Activated T-cell treated with anti-CD3 and anti-CD28 coated beads, Interleukin-2, amount 50 U/mL, for 24 hours (primary cell): ENCODE data around the gene HNRNPUL1.

Source experiments
- DNase-seq: peaks from one replicate; pipeline ENCODE4 v3.0.0-alpha.2; 2020
- H3K27ac Mint-ChIP-seq: 2 replicates; pipeline ENCODE4 v1.8.0; 2020; ENCODE audit warnings: mild to moderate bottlenecking, mixed read lengths
- H3K27me3 Mint-ChIP-seq: 2 replicates; pipeline ENCODE4 v1.8.0; 2020; ENCODE audit warnings: mixed read lengths
- H3K36me3 Mint-ChIP-seq: 2 replicates; pipeline ENCODE4 v1.8.0; 2020; ENCODE audit warnings: low read depth, mixed read lengths
- H3K4me1 Mint-ChIP-seq: 2 replicates; pipeline ENCODE4 v1.8.0; 2020; ENCODE audit warnings: low read depth, mixed read lengths
- H3K4me3 Mint-ChIP-seq: 2 replicates; pipeline ENCODE4 v1.8.0; 2020; ENCODE audit warnings: mild to moderate bottlenecking, moderate library complexity, mixed read lengths
- H3K9me3 Mint-ChIP-seq: 2 replicates; pipeline ENCODE4 v1.8.0; 2020; ENCODE audit warnings: mixed read lengths

Gene HNRNPUL1

GRCh38 chr19:41352609-41353465 is 88.7 kb downstream of the HNRNPUL1 start:
- Mint-ChIP-seq H3K9me3 (no peaks in the 10 kb centered on the region), H3K27ac (peak overlapping the region; percentile 99), H3K4me1 (peaks cover 58% of the 10 kb centered on the region), H3K36me3 (peaks cover 53% of the 10 kb centered on the region), H3K4me3 (peak overlapping the region; percentile 99), H3K27me3 (no peaks in the 10 kb centered on the region)
- peak; percentile 89 for DNase-seq

- peak; percentile 93 for DNase-seq
- peak within 1 kb of the TSS; percentile 99 for H3K4me3 Mint-ChIP-seq
- no peaks in the 10 kb centered on the region for H3K27me3 Mint-ChIP-seq
- no peaks in the 10 kb centered on the region for H3K9me3 Mint-ChIP-seq
- peaks cover 62% of the 10 kb centered on the region for H3K4me1 Mint-ChIP-seq
- H3K36me3 Mint-ChIP-seq = peaks cover 46% of the 10 kb centered on the region
- peak within 1 kb of the TSS; percentile 99 for H3K27ac Mint-ChIP-seq
Measured at GRCh38 chr19:41353466-41354342, 89.5 kb downstream of the HNRNPUL1 start, which contains the start of gene TGFB1. Gene TGFB1 (minus strand): TSS chr19:41353922. CDS start chr19:41353044, 878 bp downstream.

- Mint-ChIP-seq H3K36me3 (peaks cover 39% of the 10 kb centered on the region), H3K4me1 (peaks cover 54% of the 10 kb centered on the region), H3K27ac (peak overlapping the region; percentile 91), H3K27me3 (no peaks in the 10 kb centered on the region), H3K9me3 (no peaks in the 10 kb centered on the region), H3K4me3 (peak overlapping the region; percentile 99)
- DNase-seq = no peak
Measured at GRCh38 chr19:41354343-41354953, 90.3 kb downstream of the HNRNPUL1 start.

- Mint-ChIP-seq H3K4me1 (peaks cover 51% of the 10 kb centered on the region), H3K4me3 (peak overlapping the region; percentile 61)
- no peak for DNase-seq
Measured at GRCh38 chr19:41355035-41355434, 90.9 kb downstream of the HNRNPUL1 start.

GRCh38 chr19:41355802-41356201 is 91.6 kb downstream of the HNRNPUL1 start:
- H3K4me3 Mint-ChIP-seq = peak overlapping the region; percentile 61
- no peaks in the 10 kb centered on the region for H3K9me3 Mint-ChIP-seq
- peaks cover 49% of the 10 kb centered on the region for H3K4me1 Mint-ChIP-seq
- H3K27ac Mint-ChIP-seq = peak overlapping the region; percentile 96
- no peaks in the 10 kb centered on the region for H3K27me3 Mint-ChIP-seq
- peaks cover 29% of the 10 kb centered on the region for H3K36me3 Mint-ChIP-seq
- peak; percentile 46 for DNase-seq

More at GRCh38 chr19:41355035-41355434, 90.9 kb downstream of the HNRNPUL1 start:
- peak overlapping the region; percentile 96 for H3K27ac Mint-ChIP-seq
- no peaks in the 10 kb centered on the region for H3K9me3 Mint-ChIP-seq
- H3K27me3 Mint-ChIP-seq = no peaks in the 10 kb centered on the region
- H3K36me3 Mint-ChIP-seq = peaks cover 33% of the 10 kb centered on the region

- H3K9me3 Mint-ChIP-seq = no peaks in the 10 kb centered on the region
- peak; percentile 57 for DNase-seq
Measured at GRCh38 chr19:41356984-41357739, 93.0 kb downstream of the HNRNPUL1 start.

More at GRCh38 chr19:41356984-41357739, 93.0 kb downstream of the HNRNPUL1 start:
- peak overlapping the region; percentile 61 for H3K4me3 Mint-ChIP-seq
- H3K27me3 Mint-ChIP-seq = no peaks in the 10 kb centered on the region
- H3K4me1 Mint-ChIP-seq = peaks cover 49% of the 10 kb centered on the region
- peaks cover 23% of the 10 kb centered on the region for H3K36me3 Mint-ChIP-seq
- H3K27ac Mint-ChIP-seq = peak overlapping the region; percentile 96
